HG02610 (cell line): ENCODE results near the gene CPNE6.

ENCODE experiments used
- ATAC-seq: cut with Tn5 transposase; IDR thresholded peaks from one replicate; pipeline ENCODE4 v1.9.1; 2021; ENCODE audit warnings: mild to moderate bottlenecking, moderate library complexity; ENCODE audit not compliant: unreplicated experiment

Gene CPNE6

GRCh38 chr14:24126939-24127338 lies 55.6 kb downstream of the CPNE6 start:
- no peak for ATAC-seq

- no peak for ATAC-seq
Observed at GRCh38 chr14:24127673-24128072, 56.3 kb downstream of the CPNE6 start.
